ENCODE data around the gene NEU1.
"Not testable (repeated sequence)": the region's sequence is repeated elsewhere in the genome, so short reads cannot be mapped to it uniquely, and the experiment has no call there.

Gene NEU1

DNA sequence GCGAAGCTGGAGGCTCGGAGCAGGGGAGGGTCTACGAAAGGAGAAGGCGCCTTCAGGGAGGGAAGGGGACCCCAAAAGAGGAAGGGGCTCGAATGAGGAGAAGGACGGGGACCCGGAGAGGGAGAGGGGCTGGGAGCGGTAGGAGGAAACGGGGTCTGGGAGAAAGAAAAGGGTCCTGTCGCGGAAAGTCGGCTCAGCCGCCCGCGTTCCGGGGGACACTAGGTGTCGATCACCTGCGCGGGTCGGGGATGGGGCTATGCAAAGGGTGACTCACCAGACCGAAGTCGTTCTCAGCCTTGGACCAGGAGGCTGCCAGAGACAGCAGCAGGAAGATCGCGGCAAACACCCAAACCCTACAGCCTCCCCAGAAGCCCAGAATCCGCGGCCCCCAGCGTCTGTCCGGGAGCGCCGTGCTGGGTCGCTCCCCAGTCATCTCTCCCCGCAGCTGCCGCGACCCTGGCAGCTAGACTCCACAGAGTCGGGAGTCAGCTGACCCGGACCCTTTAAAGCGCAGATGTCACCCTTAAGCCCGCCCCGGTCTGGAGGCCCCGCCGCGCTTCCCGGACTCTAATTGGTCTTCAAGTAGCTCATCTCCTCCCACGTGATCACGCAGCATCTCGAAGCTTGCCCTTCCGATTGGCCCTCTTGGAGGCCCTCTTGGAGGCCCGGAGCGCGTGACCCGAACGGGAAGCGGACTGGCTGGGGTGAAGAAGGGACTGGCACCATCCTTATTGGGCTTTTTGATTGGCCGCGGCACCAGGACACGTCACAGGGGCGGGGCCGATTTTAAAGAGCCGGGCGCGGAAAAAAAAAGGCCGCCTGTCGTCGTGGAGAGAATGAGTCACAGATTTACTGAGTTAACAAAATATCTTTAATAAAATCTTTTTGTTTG lies at the start of gene NEU1:
Gene NEU1, minus strand, starts transcription at position 478 of the 892 bp plus-strand sequence. Its CDS starts 45 bp downstream, at position 433.
- DNase-seq = peak; percentile 100

DNA sequence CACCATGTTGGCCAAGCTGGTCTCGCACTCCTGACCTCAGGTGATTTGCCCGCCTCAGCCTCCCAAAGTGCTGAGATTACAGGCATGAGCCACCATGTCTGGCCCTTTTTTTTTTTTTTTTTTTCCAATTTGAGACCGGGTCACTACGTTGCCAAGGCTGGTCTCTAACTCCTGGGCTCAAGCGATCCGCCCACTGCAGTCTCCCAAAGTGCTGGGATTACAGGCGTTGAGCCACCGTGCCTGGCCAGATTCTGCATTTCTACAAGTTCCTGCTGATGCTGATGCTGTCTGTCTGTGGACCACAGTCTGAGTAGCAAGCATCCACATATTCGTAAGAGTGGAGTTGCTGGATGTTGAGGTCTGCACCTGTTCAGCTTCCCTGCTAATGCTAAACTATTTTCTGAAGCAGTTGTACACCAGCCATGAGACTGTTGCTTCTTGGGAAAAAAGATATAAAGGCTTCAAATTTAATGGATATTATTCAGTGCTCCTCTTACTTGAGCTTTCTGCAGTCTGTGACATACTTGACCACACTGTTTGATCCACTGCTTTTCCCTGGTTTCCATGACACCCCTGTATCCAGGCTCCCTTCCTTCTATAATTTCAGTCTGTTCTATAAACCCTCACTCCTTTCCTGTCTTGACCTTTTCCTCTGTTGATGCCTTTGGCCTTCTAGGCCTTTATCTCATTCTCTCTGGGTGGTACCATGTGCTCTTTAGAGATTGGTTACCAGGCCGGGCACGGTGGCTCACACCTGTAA lies 49.4 kb upstream of the NEU1 start:
- DNase-seq = no peak

DNA sequence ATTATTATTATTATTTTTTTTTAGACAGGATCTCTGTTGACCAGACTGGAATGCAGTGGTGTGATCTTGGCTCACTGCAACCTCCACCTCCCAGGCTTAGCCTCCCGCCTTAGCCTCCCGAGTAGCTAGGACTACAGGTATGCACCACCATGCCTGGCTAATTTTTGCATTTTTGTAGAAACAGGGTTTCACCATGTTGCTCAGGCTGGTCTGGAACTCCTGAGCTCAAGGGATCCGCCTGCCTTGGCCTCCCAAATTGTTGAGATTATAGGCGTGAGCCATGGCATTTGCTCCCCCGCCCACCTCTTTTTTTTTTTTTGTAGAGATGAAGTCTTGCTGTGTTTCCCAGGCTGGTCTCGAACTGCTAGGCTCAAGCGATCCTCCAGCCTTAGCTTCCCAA lies 46.7 kb upstream of the NEU1 start:
- DNase-seq = not testable (repeated sequence)

DNA sequence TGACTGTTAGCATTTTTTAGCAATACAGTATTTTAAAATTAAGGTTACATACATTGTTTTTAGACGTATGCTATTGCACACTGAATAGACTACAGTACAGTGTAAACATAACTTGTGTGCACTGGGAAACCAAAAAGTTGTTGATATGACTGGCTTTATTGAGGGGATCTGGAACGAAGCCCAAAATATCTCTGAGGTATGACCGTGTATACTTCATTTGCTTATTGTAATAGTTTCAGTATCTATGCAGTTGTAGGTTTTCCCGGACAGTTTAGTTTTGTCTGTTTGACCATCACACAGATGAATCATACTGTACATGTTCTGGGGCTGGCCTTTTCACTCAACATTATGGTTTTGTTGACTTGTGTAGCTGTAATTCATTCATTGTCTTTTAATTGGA lies 46.2 kb upstream of the NEU1 start:
- peak; percentile 53 for DNase-seq

DNA sequence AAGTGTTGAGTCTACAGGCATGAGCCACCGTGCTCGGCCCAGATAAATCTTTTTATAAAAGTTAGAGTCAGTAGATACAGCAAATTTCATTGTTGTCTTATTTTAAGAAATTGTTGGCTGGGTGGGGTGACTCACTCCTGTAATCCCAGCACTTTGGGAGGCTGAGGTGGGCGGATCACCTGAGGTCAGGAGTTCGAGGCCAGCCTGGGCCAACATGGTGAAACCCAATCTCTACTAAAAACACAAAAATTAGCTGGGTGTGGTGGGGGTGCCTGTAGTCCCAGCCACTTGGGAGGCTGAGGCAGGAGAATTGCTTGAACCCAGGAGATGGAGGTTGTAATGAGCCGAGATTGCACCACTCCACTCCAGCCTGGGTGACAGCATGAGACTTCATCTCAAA lies 45.6 kb upstream of the NEU1 start:
- DNase-seq = not testable (repeated sequence)

DNA sequence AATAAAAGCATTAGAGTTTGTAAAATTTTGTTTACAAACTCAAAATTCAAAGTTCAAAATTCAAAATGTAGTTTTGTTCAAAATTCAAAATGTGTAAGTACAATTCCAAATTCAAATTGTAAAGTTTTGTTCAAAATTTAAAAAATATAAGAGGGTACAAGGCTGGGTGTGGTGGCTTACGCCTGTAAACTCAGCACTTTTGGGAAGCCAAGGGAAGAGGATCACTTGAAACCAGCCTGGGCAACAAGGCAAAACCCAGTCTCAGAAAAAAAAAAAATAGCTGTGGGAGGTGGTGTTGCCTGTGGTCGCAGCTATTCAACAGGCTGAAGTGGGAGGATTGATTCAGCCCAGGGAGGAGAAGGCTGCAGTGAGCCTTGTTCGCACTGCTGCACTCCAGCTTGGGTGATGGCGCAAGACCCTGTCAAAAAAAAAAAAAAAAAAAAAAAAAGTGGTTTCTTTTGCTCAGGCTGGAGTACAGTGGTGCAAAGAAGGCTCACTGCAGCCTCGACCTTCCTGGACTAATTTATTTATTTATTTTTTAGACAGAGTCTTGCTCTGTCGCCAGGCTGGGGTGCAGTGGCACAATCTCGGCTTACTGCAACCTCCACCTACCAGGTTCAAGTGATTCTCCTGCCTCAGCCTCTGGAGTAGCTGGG lies 44.7 kb upstream of the NEU1 start:
- DNase-seq = peak; percentile 97

DNA sequence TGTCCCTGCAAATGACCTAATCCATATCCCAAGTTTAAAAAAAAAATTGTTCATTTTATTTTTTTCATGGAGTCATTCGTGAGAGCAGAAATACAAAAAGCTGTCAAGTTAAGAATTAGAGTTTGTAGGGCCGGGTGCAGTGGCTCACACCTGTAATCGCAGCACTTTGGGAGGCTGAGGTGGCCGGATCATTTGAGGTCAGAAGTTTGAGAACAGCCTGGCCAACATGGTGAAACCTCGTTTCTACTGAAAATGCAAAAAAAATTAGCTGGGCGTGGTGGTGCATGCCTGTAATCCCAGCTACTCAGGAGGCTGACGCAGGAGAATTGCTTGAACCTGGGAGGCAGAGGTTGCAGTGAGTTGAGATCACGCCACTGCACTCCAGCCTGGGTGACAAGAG lies 44.1 kb upstream of the NEU1 start:
- not testable (repeated sequence) for DNase-seq

DNA sequence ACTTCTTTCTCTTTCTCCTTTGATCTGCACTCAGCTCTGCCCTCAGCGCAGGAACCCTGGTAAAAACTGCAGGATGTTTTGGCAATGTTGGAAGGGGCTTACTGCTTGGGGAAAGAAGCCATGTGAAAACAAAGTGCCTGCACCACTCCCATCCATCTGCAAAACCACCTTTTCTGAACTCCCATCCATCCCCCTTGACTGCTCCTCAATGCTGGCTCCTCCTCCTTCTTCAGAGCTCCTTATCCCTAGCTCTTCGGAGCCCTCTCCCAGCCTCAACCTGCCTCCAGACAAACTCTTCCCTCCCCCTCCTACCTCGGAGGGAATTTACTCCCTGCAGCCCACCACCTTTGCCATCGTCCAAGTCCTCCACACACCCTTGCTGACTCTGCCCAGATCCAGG lies 43.5 kb upstream of the NEU1 start:
- DNase-seq = no peak

DNA sequence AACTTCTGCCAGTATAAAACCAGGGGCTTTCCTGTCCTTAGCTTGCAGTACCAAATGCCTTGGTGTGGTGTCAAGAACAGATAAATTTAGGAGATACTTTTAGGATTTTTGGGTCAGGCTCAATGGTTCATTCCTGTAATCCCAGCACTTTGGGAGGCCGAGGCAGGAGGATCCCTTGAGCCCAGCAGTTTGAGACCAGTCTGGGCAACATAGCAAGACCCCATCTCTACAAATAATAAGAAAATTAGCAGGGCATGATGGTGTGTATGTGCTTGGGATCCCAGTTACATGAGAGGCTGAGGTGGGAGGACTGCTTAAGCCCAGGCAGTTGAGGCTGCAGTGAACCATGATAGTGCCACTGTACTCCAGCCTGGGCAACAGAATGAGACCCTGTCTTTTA lies 42.4 kb upstream of the NEU1 start:
- DNase-seq = no peak

DNA sequence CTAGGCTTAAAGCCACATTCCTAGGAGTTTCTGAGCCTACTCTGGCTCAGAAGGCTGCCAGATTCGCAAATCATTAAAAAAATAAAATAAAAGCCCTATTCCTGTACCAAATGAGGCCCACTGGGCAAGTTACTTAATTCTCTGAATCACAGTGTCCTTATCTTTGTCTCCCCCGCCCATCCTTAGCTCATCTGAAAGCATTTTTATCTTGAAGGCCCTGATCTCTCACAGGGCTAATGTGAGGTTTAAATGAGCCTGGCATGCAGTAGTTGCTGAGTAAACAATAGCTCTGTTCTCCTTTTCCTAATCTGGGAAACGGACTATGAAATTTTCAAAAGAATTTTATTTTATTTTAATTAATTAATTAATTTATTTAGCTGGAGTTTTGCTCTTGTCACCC lies 41.3 kb upstream of the NEU1 start:
- DNase-seq = no peak

DNA sequence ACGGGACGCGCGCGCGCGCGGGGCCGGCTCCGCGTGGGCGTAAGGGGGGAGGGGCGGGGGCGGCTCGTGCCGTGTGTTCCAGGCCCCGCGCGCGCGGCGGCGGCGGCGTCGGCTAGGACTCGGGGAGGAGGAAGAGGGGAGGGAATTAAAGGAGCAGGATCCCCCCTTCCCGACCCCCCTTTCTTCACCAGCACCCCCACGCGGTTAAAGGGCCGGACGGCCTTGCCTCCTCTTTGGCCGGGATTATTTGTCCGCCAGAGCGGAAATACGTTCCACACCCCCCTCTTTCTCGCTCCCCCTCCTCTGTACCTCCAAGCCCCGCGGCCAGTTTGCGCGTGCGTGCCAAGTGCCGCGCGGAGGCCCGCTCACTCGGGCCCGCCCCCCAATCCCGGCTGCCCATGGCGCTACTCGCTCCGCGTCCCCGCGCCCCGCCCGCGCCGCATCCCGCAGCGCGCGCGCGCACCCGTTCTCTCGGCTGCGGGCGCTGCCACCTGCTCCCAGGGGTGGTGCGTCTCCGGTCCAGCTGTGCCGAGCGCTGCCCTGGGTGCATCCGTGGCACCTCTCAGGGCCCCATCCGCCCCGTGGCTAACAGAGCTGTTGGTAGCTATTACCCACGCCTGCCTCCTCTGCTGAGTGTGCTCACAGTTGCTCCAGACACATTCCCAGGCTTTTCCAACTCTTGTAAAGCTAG lies 39.5 kb upstream of the NEU1 start, which contains the start of gene ZBTB12:
Gene ZBTB12, minus strand, starts transcription at position 134 of the 691 bp plus-strand sequence. CDS start 781 bp downstream, outside the sequence.
- peak; percentile 83 for DNase-seq

DNA sequence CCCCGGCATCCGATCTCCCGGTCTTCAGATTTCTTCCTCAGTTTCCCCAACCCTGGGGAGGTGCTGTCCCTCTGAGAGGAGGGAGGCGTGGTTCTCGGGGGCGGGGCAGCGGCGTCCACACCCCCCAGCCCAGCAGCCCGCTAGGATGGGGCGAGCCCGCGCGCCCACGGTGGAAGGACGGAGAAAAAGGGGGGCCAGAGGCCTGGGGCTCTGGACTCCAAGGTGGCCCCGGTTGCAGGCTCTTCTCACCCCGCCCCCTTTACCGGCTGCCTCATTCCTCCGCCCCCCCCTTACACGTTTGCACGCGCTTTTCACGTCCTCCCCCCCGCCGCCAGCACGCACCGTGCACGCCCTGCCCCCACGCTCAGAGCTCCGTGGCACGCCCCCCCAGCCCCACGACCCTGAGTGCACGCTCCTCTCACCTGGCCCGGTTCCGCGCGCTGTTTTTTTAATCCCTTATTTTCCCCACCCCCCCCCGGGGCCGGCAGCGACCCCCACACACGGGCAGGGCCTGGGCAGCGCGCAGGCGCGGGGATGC lies 38.9 kb upstream of the NEU1 start:
- DNase-seq = peak; percentile 14

DNA sequence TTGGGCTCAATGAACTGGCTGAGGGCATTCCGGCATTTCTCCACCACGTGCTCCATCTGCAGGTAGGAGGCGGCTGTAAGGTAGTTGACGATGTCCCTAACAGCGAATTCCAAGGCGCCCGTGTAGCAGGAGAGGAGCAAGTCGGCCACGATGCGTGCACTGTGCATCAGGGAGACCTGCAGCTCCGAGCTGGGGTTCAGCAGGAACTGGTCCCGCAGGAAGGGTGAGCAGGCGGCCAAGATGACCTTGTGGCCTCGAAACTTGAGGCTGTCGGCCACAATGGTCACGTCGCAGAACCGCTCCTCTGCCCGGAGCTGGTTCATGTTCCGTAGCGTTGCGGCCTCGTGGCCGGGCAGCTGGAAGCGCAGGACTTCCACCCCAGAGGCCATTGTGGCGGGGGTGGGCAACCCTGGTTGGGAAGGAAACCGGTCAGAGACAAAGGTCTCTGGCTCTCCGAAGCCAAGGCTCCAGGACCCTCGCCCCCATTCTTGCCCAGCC lies 38.3 kb upstream of the NEU1 start:
- DNase-seq = no peak

DNA sequence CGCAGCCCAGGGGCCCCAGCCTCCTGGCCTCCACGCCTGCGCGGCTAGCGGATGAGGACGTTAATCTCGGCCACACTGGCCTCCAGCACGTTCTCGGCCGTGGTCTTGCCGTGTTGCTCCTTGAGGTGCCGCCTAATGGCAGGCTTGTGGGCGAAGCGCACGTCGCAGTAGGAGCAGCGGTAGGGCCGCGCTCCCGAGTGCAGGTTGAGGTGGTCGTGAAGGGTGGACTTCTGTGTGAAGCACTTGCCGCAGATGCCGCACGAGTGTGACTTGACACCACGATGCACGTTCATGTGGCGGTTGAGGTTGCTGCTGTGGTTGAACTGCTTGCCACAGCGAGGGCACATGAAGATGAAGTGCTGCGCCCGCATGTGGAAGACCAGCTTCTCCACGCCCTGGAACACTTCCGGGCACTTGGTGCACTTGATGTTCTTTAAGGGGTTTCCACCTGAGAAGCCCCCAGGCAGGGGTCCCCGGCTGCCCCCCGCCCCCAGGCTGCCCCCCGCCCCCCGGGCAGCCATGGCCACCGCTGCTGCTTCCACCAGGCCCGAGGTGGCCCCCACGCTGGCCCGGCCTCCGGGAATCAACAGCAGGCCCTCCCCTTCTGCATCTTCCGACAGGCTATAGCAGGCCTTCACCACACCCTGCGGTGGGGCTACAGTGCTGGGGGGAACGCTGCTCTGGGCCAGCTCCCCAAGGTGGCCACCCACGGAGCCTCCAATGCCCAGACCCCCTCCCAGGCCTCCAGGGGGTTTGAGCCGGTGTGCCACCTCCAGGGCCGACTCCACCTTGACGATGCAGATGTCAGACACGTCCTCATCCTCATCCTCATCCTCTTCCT lies 37.5 kb upstream of the NEU1 start:
- DNase-seq = peak; percentile 67

DNA sequence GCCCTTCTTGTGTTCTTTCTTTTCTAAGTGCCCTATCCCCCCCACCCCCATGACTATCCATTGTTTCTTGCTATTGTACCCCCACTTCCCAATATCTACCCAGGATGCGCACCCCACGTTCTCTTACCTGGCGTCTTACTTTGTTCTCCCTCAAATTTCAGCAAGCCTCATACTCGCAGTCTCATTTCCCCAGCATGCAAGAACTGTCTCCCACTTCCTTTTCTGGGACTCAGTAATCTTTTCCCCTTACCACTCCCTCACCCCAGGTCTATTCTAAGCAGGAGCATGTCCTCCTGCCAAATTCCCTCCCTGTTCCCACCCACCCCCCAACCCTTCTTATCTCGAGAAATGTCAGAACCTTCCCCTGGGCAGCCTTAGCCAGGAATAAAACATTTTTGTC lies 36.6 kb upstream of the NEU1 start:
- DNase-seq = peak; percentile 20

DNA sequence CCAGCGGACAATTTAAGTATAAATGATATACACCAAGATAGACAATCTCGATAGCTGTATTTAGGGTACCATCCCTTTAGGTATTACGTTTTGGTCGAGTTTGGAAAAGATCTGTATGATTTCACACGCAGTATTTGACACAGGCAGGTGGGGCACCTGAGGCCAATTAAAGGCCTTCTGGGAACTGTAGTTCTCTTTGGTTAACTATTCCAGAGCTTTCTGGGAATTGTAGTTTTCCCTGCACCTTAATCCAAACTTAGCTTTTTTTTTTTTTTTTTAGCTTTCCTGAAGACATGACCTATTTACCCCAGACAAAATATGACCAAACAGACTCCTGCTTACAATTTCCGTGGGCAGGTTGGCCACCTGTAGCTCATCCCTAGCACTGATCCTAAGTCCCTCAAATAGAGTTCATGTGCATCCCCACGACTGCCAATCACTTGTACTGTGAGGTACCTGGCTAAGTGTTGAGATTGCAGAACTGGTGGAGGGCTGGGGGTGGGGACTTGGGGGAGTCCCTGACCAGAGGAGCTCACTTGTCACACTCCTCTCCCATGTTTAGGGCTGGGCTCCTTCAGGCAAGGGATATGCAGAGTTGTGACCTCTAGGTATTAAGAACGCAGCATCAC lies 35.9 kb upstream of the NEU1 start:
- no peak for DNase-seq

DNA sequence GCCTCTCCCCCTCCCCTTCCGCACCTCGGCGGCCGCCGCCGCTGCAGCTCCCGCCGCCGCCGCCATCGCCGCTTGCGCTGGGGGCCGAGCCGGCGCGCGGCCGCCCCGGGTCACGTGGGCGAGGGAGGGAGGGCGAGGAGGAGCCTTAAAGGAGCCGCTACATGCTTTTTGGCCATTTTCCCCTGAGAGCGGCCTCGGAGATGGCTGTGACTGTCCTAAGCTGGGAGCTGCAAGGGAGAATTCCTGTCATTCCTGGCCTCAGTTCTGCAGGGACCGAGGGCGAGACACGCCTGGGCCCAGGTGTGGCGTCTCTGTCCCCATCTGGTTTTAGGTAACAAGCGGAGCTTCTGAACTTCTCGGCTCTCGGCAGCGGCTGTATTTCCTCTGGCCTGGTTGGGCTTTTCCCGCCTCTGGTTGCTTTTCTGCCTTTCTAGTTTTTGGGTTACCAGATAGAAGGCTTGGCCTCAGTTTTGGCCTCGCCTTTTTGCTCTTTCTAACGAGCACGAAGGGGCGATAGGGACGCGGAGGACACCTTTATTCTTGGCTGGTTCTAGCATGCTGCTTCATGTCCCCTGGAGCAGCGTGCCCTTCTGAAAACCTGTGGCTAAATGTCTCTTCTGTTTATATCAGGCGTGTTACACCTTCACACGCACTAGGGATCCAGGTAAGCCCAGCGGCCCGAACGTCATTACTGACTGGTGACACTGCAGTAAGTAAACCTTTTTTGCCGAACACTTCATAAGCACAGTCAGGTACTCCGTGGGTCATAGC lies 35.2 kb upstream of the NEU1 start, which contains the start of gene EHMT2:
Gene EHMT2, minus strand, starts transcription at position 87 of the 771 bp plus-strand sequence. Its CDS starts 21 bp downstream, at position 66.
- DNase-seq = peak; percentile 61

DNA sequence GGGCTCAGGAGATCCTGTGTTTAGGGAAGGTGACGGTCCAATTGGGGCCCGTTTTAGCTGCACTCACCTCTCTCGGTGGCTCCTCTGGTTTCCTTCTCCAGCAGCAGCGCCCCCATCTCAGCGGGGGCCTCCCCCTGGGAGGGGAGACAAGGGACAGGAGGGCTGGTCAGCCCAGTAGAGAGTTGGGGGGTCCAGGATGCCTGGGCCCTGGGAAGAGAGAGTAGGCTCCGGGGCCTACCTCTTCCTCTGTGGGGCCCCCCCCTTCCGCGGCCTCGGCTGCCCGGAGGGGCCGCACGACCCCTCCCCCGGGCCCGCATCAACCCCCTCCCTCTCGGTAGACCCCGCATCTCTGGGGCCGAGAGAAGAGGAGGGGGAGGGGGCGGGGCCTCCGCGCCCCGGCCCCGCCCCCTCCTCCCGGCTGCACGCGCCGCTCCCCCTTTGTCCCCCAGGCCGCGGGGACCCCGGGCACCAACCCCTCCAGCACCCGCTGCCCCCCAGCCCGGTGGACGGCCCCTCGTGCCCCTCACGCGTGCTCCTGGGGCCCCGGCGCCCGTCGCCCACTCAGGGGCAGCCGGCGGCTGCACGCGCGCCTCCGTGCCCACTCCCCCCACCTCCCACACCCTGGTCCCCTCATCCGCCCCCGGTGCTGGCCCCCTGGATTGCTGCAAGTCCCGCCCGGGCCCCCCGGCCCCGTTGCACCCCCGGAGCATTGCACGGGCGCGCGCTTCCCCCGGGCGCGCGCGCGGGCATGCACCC lies 34.4 kb upstream of the NEU1 start:
- DNase-seq = no peak

DNA sequence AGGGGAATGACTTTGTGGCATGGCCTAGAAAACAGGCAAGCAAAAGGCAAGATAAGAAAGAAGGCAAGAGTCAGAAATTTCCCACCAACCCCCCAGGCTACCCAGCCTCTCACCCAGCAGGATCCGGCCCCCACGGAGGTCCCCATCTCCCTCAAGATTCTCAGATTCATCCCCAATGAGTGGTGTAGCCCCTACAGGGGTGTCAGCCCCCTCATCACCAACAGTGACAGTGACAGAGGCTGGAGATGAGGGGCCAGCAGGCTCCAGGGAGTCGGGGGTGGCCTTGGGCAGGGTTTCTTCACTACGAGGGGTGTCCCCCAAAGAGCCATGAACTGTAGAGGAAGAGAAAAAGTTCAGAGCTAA lies 33.9 kb upstream of the NEU1 start:
- no peak for DNase-seq
